Prostate gland (tissue), 2 donors: ENCODE measurements around the gene EDARADD. TPM values are rescaled to one million over a fixed set of nuclear protein-coding genes. Genes with fewer than 3 reads are reported as not detected.
A peak's percentile ranks its signal among the peaks of the same experiment; 100 is the strongest.
"Not testable (repeated sequence)": the region's sequence is repeated elsewhere in the genome, so short reads cannot be mapped to it uniquely, and the experiment has no call there.

Experiments
- DNase-seq: peaks from one replicate; pipeline ENCODE4 v3.0.0-alpha.2; 2019; ENCODE audit warnings: low spot score
- H3K27ac ChIP-seq, 2 donors: fragments of 200-600 bp; sonication (generic); 2 replicates each; pipeline ENCODE4 v1.5.1; 2017 to 2019
- H3K27me3 ChIP-seq: fragments of 200-600 bp; sonication (generic); replicated peaks from 2 replicates; pipeline ENCODE4 v1.5.1; 2019; ENCODE audit not compliant: insufficient read depth
- H3K36me3 ChIP-seq, 2 donors: fragments of 200-600 bp; sonication (generic); 1 replicate in 1 of 2; 2 replicates in 1 of 2; pipeline versions ENCODE4 v1.5.1 to v1.8.1; 2017 to 2019
- H3K4me1 ChIP-seq: fragments of 200-600 bp; sonication (generic); replicated peaks from 2 replicates; pipeline ENCODE4 v1.5.1; 2019
- H3K4me3 ChIP-seq, 2 donors: fragments of 200-600 bp; sonication (generic); 2 replicates each; pipeline ENCODE4 v1.5.1; 2017 to 2019
- H3K9me3 ChIP-seq: fragments of 200-600 bp; sonication (generic); 2 replicates; pipeline ENCODE4 v1.5.1; 2017
- CTCF ChIP-seq, 4 experiments: fragments of 200-600 bp in 2 of 4; fragments of 450-650 bp in 2 of 4; sonication (generic) in 2 of 4; IDR thresholded peaks; 1 replicate in 3 of 4; 2 replicates in 1 of 4; pipeline ENCODE4 v1.5.1; 2016 to 2019; ENCODE audit warnings: antibody characterized with exemption in 4 of 4, mild to moderate bottlenecking in 2 of 4, moderate library complexity in 2 of 4
- POLR2A ChIP-seq: fragments of 450-650 bp; IDR thresholded peaks from one replicate; pipeline ENCODE4 v1.6.1; 2016; ENCODE audit warnings: antibody characterized with exemption, mild to moderate bottlenecking
- POLR2AphosphoS5 ChIP-seq: sonication (generic); formaldehyde crosslinking; IDR thresholded peaks from one replicate; pipeline ENCODE4 v1.6.1; 2017; ENCODE audit warnings: antibody characterized with exemption
- WGBS: methylation state at CpG from one replicate; pipeline ENCODE4 v1.1.5; 2018; 5-methylcytosine and 5-hydroxymethylcytosine counted together
- intact Hi-C: fragments of 100-400 bp; cut with DNase I; formaldehyde crosslinking; loops from one replicate; pipeline ENCODE4 v1.14.2; 2022
- total RNA-seq, 2 donors: library from RNA; depleted of rRNA; stranded (reverse); fragments of >200 nt; gene quantifications; one replicate each; pipeline ENCODE4 v1.1.0, GENCODE V29; 2016

EDARADD gene
- total RNA-seq, 2 donors from 2014 or later, result 4.9 to 12.8 TPM

GRCh38 chr1:236495467-236496112 is 101.5 kb downstream of the EDARADD start:
- H3K9me3 ChIP-seq, result no peaks in the 10 kb centered on the region
- H3K27me3 ChIP-seq, result no peaks in the 10 kb centered on the region
- no peak for TF ChIP-seq POLR2AphosphoS5
- TF ChIP-seq POLR2A, result no peak
- TF ChIP-seq CTCF (IDR thresholded peaks at IDR 0.05), result no peak
- no peaks in the 10 kb centered on the region for H3K4me1 ChIP-seq
- DNase-seq, result no peak
- WGBS, result 60% methylated on average over 11 of the region's 11 CpGs
- H3K4me3 ChIP-seq, result no peak overlapping the region
- intact Hi-C loops, result no loop called here
- H3K27ac ChIP-seq, result no peak overlapping the region
- no peaks in the 10 kb centered on the region for H3K36me3 ChIP-seq

- no peaks in the 10 kb centered on the region for H3K4me1 ChIP-seq
- WGBS, result 60% methylated on average over 6 of the region's 6 CpGs
- H3K27ac ChIP-seq, result no peak overlapping the region
- no peak for DNase-seq
- no peak overlapping the region for H3K4me3 ChIP-seq
- no peaks in the 10 kb centered on the region for H3K36me3 ChIP-seq
- H3K27me3 ChIP-seq, result no peaks in the 10 kb centered on the region
- H3K9me3 ChIP-seq, result no peaks in the 10 kb centered on the region
- TF ChIP-seq CTCF (IDR thresholded peaks at IDR 0.05), result no peak
- no peak for TF ChIP-seq POLR2AphosphoS5
- TF ChIP-seq POLR2A, result no peak
- intact Hi-C loops, result no loop called here
Observed at GRCh38 chr1:236497908-236498307, 103.8 kb downstream of the EDARADD start.

GRCh38 chr1:236501093-236501492 is 107.0 kb downstream of the EDARADD start:
- no peak for TF ChIP-seq POLR2AphosphoS5
- TF ChIP-seq CTCF (IDR thresholded peaks at IDR 0.05), result no peak
- no peak for TF ChIP-seq POLR2A
- intact Hi-C loops, result no loop called here
- Histone ChIP-seq H3K27me3 (no peaks in the 10 kb centered on the region), H3K36me3 (no peaks in the 10 kb centered on the region), H3K4me1 (no peaks in the 10 kb centered on the region), H3K27ac (no peak overlapping the region), H3K9me3 (no peaks in the 10 kb centered on the region), H3K4me3 (no peak overlapping the region)
- no peak for DNase-seq
- WGBS, result 88% methylated on average over 6 of the region's 6 CpGs

- Histone ChIP-seq H3K4me3 (no peak overlapping the region), H3K36me3 (no peaks in the 10 kb centered on the region), H3K9me3 (no peaks in the 10 kb centered on the region), H3K4me1 (no peaks in the 10 kb centered on the region), H3K27ac (peak overlapping the region; percentile 56 to 74), H3K27me3 (no peaks in the 10 kb centered on the region)
- 4% methylated on average over 2 of the region's 2 CpGs for WGBS
- DNase-seq, result no peak
- TF ChIP-seq POLR2AphosphoS5, result no peak
- TF ChIP-seq POLR2A, result no peak
- no peak for TF ChIP-seq CTCF (IDR thresholded peaks at IDR 0.05)
- intact Hi-C loops, result no loop called here
Observed at GRCh38 chr1:236502579-236502971, 108.5 kb downstream of the EDARADD start.

GRCh38 chr1:236502972-236503639 is 109.0 kb downstream of the EDARADD start:
- no peaks in the 10 kb centered on the region for H3K9me3 ChIP-seq
- TF ChIP-seq POLR2AphosphoS5 (peak; percentile 56), POLR2A (peak; percentile 25), CTCF (IDR thresholded peaks at IDR 0.05) (no peak)
- WGBS, result 12% methylated on average over 15 of the region's 15 CpGs
- H3K27ac ChIP-seq, result peak overlapping the region; percentile 56 to 74
- H3K36me3 ChIP-seq, result no peaks in the 10 kb centered on the region
- intact Hi-C loops, result no loop called here
- H3K4me3 ChIP-seq, result peak overlapping the region; percentile 8 to 9
- no peaks in the 10 kb centered on the region for H3K27me3 ChIP-seq
- peak; percentile 65 for DNase-seq
- H3K4me1 ChIP-seq, result no peaks in the 10 kb centered on the region

- WGBS, result 87% methylated on average over 3 of the region's 3 CpGs
- intact Hi-C loops, H3K36me3 ChIP-seq, H3K9me3 ChIP-seq, H3K27me3 ChIP-seq, DNase-seq, H3K4me1 ChIP-seq, H3K4me3 ChIP-seq, H3K27ac ChIP-seq: not testable (repeated sequence)
Observed at GRCh38 chr1:236504338-236504737, 110.3 kb downstream of the EDARADD start.
